ENCODE results near the gene MEAF6.

MEAF6 gene

DNA sequence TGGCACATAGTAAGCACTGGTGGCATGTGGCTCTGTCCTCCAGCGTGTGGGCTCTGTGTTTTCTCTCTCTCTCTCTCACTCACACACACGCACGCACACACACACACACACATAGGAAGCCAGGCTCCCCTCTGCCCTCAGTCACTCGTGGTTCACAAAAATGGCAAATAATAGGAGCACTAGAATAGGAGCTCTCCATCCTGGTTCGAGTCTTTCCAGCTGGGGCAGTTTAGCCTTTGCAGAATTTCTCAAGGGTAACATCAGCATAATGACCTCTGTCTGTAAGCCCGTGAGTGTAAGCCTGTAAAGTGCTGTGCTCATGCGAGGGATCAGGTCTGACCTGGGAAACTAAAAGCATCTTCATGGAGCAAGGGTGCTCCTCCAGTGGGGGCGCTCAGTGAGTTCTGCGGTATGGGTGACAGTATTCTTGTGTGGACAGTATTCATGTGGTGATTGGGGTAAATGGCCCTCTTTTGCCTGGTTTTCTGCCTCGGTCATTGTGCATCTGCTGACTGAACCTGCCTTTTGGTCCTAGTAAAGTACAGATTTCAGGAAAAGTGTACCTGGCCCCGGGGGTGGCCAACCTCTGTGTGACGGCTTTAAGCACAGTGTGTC, 41.0 kb downstream of the MEAF6 start:
- no peak for DNase-seq (ENCODE audit: low read depth)

DNA sequence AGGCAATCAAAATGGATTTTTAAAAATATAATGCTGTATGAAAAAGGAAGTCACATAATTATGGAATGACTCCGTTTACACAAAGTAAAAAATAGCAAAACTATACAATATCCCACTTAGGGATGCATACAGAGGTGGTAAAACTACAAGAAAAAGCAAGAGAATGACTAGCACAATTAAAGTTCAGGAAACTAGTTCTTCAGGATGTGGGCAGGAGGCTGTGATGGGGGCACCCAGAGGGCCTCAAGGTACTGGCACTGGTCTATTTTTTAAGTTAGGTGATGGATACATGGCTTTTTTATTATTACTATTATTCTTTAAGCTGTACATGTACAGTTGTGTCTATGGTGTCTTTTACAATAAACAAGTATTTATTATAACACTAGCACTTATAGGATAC, 41.6 kb downstream of the MEAF6 start:
- no peak for DNase-seq (ENCODE audit: low read depth)

GRCh38 chr1:37472281-37472680, 42.3 kb downstream of the MEAF6 start:
- DNase-seq (ENCODE audit: low read depth) = no peak

GRCh38 chr1:37471345-37472231, 43.0 kb downstream of the MEAF6 start:
- no peak for DNase-seq (ENCODE audit: low read depth)

- no peak for DNase-seq (ENCODE audit: low read depth)
Measured at GRCh38 chr1:37469386-37469785, 45.2 kb downstream of the MEAF6 start.

DNA sequence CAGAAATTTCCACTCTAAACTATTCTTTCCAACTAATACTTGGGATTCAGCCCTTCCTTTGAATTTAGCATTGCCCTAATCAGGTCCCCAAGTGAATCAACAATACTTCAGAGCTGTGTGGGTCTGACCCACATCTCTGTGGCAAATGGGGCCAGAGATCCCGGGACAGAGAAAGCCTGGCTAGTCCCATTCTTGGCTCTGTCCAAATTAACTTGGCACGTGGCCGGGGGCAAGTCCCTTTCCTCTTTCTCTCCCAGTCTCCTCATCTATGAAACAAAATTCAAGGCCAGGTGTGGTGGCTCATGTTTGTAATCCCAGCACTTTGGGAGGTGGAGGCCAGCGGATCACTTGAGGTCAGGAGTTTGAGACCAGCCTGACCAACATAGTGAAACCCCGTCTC, 46.5 kb downstream of the MEAF6 start:
- DNase-seq (ENCODE audit: low read depth) = no peak

DNA sequence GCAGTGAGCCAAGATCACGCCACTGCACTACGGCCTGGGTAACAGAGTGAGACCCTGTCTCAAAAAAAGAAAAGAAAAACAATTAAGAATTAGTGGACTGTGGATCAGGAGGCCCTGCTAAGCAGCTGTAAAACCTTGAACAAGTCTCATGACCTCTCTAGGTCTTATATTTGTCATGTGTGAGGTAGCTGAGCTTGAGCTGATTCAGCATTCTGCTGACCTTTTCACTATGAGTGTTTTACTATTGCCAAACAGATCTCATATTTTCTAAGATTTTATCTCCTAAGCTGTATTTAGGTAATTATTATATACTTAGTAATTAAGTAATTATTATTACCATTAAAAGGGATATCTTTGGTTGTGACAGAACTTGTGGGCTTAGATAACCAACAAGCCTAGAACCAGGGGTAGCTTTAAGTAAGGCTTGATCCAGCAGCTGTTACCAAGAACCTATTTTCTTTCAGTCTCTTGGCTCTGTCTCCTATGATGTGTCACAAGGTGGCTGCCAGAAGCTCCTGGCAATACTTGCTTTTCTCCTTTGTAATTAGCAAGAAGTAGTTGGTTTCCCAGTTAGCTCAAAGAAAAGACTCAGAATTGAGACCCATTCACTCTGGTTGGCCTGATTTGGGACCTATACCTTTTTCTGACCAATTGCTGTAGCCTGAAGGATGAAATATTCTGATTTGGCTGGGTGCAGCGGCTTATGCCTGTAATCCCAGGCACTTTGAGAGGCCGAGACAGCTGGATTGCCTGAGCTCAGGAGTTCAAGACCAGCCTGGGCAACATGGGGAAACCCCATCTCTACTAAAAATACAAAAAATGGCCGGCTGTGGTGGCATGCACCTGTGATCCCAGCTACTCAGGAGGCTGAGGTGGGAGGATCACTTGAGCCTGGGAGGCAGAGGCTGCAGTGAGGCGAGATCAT, 48.7 kb downstream of the MEAF6 start:
- DNase-seq (ENCODE audit: low read depth) = no peak

DNA sequence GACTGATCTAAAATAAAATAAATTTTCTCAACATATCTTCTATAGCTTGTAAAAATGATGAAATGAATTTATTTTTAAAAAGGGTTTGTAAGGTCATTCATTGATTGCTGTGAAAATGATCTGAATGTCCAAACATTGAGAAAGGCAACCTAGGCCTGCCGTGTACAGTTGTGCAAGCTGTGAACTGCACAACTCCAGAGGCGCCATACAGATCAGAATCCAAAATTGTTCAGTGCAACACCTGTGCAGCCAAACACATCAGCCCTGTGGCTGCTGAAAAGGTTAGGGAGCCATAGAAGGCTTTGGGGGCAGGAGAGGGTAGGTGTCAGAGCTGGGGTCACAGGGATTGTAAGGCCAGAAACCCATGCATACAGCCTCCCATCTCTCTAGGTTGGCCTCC, 50.1 kb downstream of the MEAF6 start:
- DNase-seq (ENCODE audit: low read depth) = no peak

DNA sequence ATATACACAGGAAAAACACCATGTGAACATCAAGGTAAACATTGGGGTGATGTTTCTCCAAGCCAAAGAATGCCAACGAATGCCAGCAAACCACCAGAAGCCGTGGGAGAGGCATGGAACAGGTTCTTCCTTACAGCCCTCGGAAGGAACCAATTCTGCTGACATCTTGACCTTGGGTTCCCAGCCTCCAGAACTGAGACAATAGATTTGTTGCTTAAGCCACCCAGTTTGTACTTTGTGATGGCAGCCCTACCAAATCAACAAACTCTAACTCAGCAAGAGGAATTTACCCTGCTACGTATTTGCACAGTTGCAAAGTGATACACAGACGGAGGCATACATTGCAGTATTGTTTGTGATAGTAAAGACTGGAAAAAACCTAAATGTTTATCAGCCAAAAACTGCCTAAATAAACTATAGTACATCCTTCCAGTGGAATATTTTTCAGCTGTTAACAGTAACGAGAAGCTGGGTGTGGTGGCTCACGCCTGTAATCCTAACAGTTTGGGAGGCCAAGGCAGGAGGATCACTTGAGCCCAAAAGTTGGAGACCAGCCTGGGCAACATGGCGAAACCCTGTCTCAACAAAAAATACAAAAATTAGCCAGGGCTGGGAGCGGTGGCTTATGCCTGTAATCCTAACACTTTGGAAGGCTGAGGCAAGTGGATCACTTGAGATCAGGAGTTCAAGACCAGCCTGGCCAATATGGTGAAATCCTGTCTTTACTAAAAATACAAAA, 52.7 kb downstream of the MEAF6 start:
- no peak for DNase-seq (ENCODE audit: low read depth)

DNA sequence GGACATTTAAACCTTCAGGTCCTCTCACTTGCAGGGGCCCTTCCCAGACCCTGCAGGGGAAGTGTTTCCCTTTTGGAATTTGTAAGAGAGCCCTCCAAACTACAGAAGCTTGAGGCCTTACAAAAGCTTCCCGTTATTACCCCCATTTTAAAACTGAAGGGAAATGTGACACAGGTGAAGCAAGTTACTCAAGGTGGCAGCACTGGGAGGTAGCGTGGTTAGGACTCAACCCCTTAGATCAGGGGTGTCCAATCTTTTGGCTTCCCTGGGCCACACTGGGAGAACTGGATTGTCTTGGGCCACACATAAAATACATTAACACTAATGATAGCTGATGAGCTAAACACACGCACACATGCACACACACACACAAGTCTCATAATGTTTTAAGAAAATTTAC, 56.0 kb downstream of the MEAF6 start:
- DNase-seq (ENCODE audit: low read depth) = no peak

DNA sequence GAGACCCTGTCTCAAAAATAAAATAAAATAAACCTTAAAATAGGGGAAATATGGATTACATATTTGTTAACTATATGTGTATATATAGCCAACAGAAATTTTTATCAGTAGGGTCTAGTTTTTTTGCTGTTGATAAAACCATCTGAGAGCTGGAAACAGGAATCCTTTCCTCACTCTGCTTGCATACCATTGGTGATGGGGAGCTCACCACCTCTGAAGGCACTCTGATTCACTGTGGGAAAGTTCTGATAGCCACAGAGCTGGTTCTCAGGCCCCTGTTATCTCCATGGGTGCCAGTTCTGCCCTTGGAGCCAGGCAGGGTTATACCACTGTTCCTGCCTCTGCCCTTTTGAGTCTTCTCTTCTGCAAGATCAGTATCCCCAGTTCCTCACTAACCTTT, 58.0 kb downstream of the MEAF6 start:
- DNase-seq (ENCODE audit: low read depth) = no peak

- no peak for DNase-seq (ENCODE audit: low read depth)
Measured at GRCh38 chr1:37455516-37455915, 59.0 kb downstream of the MEAF6 start.

GRCh38 chr1:37453647-37454046, 60.9 kb downstream of the MEAF6 start:
- DNase-seq (ENCODE audit: low read depth) = no peak

DNA sequence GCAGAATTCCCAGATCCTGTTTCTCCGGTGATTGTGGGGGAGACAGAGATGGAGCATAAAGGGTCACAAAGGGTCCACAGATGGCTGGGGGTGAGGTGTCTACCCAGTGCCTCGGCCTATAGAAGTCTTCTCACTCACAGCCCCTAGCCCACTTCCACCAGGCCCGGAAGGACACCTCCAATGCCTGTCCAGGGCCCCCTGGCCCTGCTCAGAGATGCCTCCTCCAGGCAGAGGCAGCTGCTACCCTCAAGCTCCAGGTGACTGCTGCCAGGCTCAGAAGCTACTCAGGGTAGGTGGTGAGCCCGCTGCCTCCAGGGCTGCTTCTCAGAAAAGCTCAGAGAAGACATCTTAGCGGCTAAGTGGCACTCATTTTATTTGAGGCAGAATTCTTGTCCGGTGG, 62.1 kb downstream of the MEAF6 start:
- no peak for DNase-seq (ENCODE audit: low read depth)

DNA sequence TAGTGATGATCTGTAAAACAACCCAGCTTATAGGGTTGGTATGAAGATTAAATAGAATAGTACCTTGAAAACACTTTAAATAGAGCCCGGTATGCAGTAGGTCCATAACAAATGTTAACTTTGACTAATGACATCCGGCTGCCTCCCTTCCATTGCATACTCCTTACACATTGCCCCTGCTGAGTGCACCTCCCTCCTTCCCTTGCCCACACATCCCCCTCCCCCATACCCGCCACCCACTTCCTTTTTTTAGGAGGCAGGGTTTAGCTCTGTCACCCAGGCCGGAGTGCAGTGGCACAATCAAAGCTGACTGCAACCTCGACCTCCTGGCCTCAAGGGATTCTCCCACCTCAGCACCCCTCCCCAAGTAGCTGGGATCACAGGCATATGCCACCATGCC, 64.6 kb downstream of the MEAF6 start:
- no peak for DNase-seq (ENCODE audit: low read depth)

DNA sequence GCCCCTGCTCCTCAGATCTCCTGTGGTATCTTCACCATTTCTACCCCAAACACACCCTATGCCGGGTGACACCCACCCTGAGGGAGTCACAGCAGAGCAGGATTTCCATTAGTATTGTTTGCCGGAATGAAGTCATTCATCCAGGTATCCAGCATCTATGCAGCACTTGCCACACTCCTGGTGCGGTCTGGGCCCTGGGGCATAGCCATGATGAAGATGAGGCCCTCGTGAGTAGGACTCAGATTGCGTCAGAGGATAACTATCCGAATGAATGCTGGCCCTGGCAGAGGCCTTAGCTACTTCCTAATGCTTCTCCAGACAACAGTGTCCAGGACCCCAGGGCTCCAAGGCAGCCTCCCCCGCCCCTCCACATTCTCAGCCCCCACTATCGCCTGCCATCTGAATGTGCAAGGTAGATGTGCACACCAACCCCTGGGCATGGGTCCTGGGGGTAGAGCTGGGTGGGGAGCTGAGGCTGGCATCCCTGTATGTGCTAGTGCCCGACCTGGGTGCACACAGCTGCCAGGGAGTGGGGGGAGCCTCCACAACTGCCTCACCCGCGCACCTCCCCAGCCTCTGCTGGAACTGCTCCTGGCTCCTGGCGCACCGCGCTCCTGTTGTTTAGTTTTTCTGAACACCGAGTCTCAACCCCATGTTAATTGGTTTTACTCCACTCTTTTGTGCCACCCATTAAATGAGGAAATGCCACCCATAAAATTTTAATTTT, 65.7 kb downstream of the MEAF6 start:
- no peak for DNase-seq (ENCODE audit: low read depth)

DNA sequence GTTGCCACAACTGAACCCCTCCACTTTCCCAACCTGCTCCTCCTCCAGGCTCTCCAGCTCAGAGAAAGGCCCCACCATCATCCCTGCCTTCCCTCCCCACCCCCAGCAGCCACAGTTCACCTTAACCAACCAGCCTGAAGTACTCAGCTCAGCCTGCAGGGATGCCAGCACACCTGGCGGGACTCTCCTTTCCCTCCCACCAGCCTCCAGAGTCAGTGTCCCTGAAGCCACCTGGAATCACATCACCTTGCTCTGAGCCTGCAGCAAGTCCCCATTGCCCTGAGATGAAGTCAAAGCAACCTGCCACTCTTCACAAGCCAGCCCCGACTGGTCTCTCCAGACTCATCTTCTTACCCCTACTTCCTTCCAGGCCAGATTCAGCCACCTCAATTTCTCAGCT, 66.4 kb downstream of the MEAF6 start:
- no peak for DNase-seq (ENCODE audit: low read depth)

DNA sequence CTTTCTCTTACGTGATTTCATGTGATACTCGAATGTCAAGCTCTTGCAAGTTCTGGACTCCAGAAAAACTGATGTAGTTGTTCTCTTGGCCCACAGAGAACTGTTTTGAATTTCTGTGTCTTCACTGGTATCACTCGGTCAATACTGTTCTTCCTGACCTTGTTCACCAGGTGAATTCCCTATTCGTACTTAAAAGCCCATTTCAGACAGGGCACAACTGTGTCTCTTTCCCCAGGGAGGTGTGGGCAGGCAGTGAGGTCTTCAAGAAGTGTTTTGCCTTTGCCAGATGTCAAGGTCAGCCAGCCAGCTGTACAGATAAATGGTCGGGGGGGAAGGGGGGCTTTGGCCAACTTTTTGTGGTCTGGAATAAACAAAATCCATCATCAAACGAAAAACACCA, 67.7 kb downstream of the MEAF6 start:
- DNase-seq (ENCODE audit: low read depth) = no peak

- DNase-seq (ENCODE audit: low read depth) = no peak
Measured at GRCh38 chr1:37442644-37443043, 71.9 kb downstream of the MEAF6 start.
